GM06990 (cell line): ENCODE results near the gene SNTG2.

Source experiments
- DNase-seq: peaks from one replicate; pipeline ENCODE4 v3.0.0-alpha.2; 2011; ENCODE audit not compliant: insufficient read length; ENCODE audit errors: extremely low read depth
- H3K27me3 ChIP-seq: replicated peaks from 2 replicates; pipeline ENCODE4 v1.6.0; 2011; ENCODE audit warnings: low read length; ENCODE audit not compliant: control insufficient read depth, insufficient read depth
- H3K36me3 ChIP-seq: 2 replicates; pipeline ENCODE4 v1.5.1; 2011; ENCODE audit warnings: low read length; ENCODE audit not compliant: control insufficient read depth, insufficient read depth
- H3K4me3 ChIP-seq: replicated peaks from 2 replicates; pipeline ENCODE4 v1.5.1; 2011; ENCODE audit warnings: low read depth, mild to moderate bottlenecking, control low read depth, low read length
- TF ChIP-seq, protein P1 (sequence below): IDR thresholded peaks from 2 replicates; pipeline ENCODE4 v1.5.1; 2011; ENCODE audit warnings: low read length, control low read depth, mild to moderate bottlenecking, inconsistent platforms; ENCODE audit not compliant: insufficient read depth, poor library complexity, severe bottlenecking

SNTG2 gene

GRCh38 chr2:933734-934295 lies 16.8 kb upstream of the SNTG2 start:
- no peak for DNase-seq
- Histone ChIP-seq H3K27me3 (no peaks in the 10 kb centered on the region), H3K36me3 (no peaks in the 10 kb centered on the region), H3K4me3 (no peak overlapping the region)
- TF ChIP-seq, protein P1, sequence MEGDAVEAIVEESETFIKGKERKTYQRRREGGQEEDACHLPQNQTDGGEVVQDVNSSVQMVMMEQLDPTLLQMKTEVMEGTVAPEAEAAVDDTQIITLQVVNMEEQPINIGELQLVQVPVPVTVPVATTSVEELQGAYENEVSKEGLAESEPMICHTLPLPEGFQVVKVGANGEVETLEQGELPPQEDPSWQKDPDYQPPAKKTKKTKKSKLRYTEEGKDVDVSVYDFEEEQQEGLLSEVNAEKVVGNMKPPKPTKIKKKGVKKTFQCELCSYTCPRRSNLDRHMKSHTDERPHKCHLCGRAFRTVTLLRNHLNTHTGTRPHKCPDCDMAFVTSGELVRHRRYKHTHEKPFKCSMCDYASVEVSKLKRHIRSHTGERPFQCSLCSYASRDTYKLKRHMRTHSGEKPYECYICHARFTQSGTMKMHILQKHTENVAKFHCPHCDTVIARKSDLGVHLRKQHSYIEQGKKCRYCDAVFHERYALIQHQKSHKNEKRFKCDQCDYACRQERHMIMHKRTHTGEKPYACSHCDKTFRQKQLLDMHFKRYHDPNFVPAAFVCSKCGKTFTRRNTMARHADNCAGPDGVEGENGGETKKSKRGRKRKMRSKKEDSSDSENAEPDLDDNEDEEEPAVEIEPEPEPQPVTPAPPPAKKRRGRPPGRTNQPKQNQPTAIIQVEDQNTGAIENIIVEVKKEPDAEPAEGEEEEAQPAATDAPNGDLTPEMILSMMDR, result no peak

- TF ChIP-seq, protein P1, result no peak
- no peaks in the 10 kb centered on the region for H3K27me3 ChIP-seq
- DNase-seq, result no peak
Measured at GRCh38 chr2:937530-937929, 13.1 kb upstream of the SNTG2 start.

DNA sequence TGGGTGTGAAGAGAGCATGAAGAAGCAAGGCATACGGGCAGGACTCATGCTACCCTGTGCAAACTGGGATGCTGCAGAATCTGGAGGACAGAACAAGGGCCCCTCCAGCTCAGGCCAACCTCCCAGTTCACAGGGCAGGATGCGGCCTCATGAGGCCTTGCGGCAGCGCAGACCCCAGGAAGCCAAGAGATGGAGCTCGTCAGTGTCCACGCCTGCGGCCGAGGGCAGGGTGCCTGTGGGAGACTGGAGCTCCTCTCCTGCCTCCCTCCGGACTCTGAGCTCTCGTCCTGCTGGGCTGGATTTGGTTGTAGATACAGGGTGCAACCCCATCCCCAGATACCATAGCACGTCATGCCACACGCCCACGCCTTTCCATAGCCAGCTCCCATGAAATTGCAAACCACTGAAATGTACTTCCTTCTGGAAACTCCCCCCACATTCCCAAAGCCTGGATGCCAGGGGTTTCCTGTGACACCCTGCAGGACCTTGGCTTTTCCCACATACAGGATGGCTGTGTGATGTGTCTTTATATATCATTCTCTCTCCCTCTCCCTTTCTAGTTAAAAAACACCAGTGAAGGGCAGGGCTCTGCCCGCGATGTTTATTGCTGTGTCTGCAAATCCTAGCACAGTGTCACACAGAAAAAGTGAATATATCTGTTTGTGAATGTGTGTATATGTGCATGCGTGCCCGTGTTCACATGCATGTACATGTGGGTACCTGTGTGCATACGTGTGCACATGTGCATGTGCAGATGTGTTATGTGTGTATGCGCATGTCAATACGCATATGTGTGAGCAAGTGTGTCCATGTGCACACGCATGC lies 12.3 kb upstream of the SNTG2 start:
- H3K4me3 ChIP-seq, result no peak overlapping the region
- no peak for DNase-seq
- H3K27me3 ChIP-seq, result no peaks in the 10 kb centered on the region
- no peaks in the 10 kb centered on the region for H3K36me3 ChIP-seq
- TF ChIP-seq, protein P1, result no peak

More at GRCh38 chr2:937530-937929, 13.1 kb upstream of the SNTG2 start:
- Histone ChIP-seq H3K4me3 (no peak overlapping the region), H3K36me3 (no peaks in the 10 kb centered on the region)

DNA sequence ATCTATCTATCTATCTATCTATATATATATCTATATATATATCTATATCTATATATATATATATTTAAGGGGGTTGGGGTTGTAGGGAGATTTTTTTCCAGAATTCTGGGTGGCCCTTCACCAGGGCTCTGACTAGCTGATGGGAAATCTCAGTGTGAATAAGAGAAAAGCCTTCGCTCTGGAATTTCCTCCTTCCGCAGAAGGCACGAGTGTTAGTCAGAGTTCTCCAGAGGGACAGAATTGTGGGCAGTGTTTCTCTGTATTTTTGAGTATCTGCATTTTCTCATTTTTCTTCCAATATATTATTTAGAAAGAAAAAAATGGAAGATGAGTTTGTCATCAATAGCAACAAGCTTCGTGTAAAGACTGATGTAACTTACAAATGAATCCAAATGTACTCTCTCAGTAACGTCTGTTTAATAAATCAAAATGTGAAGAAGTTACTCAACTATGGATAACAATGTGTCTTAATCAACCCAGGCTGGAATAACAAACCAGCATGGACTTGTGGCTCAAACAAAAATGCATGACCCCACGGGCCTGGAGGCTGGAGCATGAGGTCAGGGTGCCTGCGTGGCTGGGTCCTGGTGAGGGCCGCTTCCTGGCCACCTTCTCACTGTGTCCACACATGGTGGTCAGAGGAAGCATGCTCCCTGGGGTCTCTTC lies 10.6 kb upstream of the SNTG2 start:
- no peak for DNase-seq
- Histone ChIP-seq H3K27me3 (no peaks in the 10 kb centered on the region), H3K4me3 (no peak overlapping the region), H3K36me3 (no peaks in the 10 kb centered on the region)
- TF ChIP-seq, protein P1, result no peak

- no peak overlapping the region for H3K4me3 ChIP-seq
- DNase-seq, result no peak
- H3K27me3 ChIP-seq, result no peaks in the 10 kb centered on the region
- no peaks in the 10 kb centered on the region for H3K36me3 ChIP-seq
- TF ChIP-seq, protein P1, result no peak
Measured at GRCh38 chr2:941871-942270, 8.8 kb upstream of the SNTG2 start.
